Measurements from ENCODE around the gene C19orf25.
"Not testable (repeated sequence)": the region's sequence is repeated elsewhere in the genome, so short reads cannot be mapped to it uniquely, and the experiment has no call there.

The C19orf25 gene

DNA sequence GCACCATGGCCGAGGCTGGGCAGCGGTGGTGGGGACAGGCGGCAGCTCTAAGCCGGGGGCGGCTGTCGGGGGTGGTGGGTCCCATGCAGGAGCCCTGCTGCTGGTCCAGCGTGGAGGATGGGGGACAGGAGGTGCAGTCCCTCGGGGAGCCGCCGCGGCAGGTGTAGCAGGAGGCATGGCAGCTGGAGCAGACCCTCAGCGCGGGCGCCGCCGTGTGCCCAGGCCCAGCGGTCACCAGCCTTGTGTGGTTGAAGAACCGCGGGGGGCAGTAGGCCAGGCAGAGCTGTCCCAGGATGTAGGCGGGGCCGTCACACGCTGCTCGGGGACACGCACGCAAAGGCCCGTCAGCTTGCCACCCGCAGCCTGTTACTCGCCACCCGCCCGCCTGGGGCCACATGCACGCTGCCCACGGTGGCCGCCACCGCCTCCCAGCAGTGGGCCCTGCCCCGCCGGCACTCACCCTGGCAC, 2.9 kb upstream of the C19orf25 start:
- no peak for DNase-seq (ENCODE audit: low read depth)

DNA sequence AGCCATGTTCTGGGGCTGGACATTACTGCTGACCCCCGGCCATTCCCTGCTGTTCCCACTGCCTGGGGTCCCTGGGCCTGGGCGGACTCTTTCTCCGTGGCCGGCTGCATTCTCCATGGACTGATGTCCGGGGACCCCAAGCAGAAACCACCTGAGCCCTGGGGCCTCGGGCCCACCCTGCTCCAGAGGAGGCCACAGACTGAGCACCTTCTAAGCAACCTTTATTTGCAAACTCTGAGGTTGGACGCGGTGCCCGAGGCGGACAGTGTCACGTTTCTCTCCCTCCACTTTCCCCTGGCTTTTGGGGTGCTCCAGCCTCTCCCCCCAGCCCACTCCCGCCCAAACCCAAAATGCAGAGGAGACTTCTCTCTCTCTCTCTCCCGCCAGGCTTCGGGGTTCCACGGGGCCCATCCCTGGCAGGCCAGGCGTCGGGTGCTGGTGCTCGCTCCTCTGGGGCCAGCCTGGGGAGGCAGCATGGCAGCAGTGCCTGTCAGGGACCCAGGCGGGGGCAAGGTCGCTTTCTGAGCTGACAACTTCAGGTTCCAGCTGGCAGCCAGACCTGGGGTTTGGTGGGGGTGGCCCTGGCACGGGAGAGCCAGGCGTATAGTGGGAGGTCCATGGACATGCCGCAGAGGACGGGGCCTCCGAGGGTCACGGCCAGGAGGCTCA, 2.3 kb upstream of the C19orf25 start:
- DNase-seq (ENCODE audit: low read depth): no peak

GRCh38 chr19:1477056-1477455, 2.0 kb downstream of the C19orf25 start:
- DNase-seq (ENCODE audit: low read depth): not testable (repeated sequence)

- no peak for DNase-seq (ENCODE audit: low read depth)
These were observed 3.1 kb downstream of the C19orf25 start for GRCh38 chr19:1475751-1476437.

GRCh38 chr19:1474765-1475351, 4.2 kb downstream of the C19orf25 start:
- no peak for DNase-seq (ENCODE audit: low read depth)

- DNase-seq (ENCODE audit: low read depth): no peak
These were observed 4.8 kb downstream of the C19orf25 start for GRCh38 chr19:1474011-1474764.

DNA sequence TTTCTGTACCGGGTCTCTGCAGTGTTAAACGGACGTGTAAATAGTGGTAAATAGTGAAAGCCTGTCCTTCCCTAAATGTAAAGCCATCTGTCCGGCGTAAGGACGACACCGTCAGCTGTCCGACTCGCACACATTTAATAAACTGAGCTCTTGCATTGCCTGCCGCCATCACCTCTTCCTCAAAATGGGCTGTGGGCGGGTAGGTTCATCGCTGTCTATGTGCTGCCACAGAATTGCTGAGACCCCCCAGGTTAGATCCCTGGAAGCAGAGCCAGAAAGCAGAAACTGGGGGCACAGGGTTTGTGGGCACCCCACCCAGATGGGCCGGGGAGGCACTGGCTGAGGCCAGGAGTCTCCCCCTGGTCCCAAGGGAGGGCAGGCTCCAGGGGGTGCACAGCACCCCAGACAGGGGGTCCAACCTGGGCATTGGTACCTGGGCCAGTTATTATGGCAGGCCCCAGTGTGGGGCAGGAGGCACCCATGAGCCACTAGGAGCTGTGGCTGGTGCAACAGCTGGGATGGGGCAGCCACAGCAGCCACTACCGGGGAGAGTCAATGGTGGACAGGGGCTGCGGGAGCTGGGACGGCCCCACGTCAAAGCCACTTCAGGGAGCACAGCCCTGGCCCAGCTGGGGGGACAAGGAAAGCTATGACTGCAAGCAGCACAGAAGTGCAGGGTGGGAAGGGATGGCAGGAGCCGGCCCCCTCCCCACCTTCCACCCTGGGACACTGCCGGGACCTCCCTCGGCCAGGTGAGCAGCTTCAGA, 5.7 kb downstream of the C19orf25 start:
- DNase-seq (ENCODE audit: low read depth): no peak

DNA sequence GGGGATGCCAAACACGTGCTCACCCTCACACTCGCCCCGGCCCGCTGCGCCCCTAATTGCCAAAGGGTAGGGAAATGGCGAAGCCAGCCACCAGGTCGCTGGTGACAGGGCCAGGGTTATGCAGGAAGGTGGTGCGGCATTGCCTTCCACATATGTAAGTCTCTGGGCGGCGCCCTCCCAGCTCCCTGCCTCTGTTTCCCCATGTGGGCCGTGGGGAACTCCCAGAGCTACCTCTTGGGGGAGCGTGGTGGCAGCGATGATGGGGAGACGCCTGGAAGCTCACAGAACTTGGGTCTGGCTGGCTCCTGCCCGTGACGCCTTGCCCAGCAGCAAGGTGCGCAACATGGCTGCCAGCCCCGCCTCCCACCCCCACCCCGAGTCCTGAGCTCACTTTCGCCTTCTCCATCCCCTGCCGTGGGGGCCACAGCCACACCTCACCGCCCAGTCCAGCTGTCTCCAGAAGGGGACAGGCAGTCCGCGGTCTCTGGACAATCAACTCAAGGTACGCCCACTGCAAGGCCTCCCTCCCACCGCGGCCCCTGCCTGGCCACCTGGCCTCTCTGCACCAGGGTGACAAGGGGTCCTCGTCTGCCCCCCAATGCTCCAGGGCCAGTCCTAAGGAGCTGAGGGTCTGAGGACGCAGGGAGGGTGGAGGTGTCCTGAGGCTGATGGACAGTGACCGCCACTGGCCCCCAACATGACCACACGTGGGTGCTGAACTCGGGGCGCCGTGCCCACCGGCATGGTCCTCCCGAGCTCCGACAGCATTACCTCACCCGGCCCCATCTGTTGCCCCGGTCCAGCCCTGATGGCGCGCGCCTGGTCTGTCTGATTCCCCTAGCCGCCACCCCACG, 6.6 kb downstream of the C19orf25 start:
- DNase-seq (ENCODE audit: low read depth): no peak

- no peak for DNase-seq (ENCODE audit: low read depth)
These were observed 7.4 kb downstream of the C19orf25 start for GRCh38 chr19:1471515-1472160.

DNA sequence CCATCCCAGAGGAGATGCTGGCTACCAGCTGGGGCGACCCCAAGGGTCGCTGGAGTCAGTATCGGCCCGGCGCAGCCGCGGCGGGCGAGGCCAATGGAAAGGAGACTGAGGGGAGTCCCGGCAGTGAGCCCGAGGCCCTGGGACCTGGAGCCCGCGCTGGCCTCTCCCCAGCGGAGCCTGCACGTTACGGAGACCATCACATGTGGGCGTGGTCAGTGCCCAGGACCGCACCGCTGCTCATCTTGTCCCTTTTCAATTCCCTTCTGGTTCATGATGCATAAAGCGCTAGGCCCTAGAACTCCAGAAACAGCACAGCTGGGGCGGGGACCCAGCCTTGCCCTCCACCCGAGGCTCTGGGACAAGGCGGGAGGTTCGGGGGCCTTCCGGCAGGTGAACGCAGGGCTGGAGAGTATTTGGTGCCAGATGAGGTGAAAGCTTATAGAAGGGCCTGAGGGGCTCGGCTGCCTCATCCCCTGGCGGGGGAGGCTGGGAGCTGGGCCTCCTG, 8.0 kb downstream of the C19orf25 start:
- no peak for DNase-seq (ENCODE audit: low read depth)

GRCh38 chr19:1470305-1471009, 8.6 kb downstream of the C19orf25 start:
- peak; percentile 53 for DNase-seq (ENCODE audit: low read depth)

- DNase-seq (ENCODE audit: low read depth): no peak
These were observed 9.0 kb downstream of the C19orf25 start for GRCh38 chr19:1470055-1470304.

GRCh38 chr19:1469255-1470054, 9.6 kb downstream of the C19orf25 start:
- DNase-seq (ENCODE audit: low read depth): no peak

DNA sequence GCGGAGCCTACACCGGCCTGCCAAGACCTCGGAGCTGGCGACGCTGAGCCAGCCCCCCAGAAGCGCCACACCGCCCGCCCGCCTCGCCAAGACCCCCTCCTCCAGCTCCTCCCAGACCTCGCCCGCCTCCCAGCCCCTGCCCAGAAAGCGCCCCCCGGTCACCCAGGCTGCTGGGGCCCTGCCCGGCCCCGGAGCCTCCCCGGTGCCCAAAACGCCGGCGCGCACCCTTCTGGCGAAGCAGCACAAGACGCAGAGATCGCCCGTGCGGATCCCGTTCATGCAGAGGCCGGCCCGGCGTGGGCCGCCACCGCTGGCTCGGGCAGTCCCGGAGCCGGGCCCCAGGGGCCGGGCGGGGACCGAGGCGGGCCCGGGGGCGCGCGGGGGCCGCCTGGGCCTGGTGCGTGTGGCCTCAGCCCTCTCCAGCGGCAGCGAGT, 10.2 kb downstream of the C19orf25 start:
- DNase-seq (ENCODE audit: low read depth): no peak

DNA sequence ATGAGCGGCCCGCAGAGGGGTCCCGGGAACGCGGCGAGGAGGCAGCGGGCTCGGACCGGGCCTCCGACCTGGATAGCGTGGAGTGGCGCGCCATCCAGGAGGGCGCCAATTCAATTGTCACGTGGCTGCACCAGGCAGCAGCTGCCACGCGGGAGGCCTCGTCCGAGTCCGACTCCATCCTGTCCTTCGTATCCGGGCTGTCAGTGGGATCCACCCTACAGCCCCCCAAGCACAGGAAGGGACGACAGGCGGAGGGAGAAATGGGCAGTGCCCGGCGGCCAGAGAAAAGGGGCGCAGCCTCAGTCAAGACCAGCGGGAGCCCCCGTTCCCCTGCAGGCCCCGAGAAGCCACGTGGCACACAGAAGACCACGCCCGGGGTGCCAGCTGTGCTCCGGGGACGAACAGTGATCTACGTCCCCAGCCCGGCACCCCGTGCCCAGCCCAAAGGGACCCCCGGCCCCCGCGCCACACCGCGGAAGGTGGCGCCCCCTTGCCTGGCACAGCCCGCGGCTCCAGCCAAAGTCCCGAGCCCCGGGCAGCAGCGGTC, 10.7 kb downstream of the C19orf25 start:
- DNase-seq (ENCODE audit: low read depth): no peak

- no peak for DNase-seq (ENCODE audit: low read depth)
These were observed 11.3 kb downstream of the C19orf25 start for GRCh38 chr19:1467490-1468273.

GRCh38 chr19:1467215-1467489, 11.9 kb downstream of the C19orf25 start:
- DNase-seq (ENCODE audit: low read depth): no peak
